ENCODE results near the gene PLEKHF1.
"Not testable (repeated sequence)": the region's sequence is repeated elsewhere in the genome, so short reads cannot be mapped to it uniquely, and the experiment has no call there.

Gene PLEKHF1

DNA sequence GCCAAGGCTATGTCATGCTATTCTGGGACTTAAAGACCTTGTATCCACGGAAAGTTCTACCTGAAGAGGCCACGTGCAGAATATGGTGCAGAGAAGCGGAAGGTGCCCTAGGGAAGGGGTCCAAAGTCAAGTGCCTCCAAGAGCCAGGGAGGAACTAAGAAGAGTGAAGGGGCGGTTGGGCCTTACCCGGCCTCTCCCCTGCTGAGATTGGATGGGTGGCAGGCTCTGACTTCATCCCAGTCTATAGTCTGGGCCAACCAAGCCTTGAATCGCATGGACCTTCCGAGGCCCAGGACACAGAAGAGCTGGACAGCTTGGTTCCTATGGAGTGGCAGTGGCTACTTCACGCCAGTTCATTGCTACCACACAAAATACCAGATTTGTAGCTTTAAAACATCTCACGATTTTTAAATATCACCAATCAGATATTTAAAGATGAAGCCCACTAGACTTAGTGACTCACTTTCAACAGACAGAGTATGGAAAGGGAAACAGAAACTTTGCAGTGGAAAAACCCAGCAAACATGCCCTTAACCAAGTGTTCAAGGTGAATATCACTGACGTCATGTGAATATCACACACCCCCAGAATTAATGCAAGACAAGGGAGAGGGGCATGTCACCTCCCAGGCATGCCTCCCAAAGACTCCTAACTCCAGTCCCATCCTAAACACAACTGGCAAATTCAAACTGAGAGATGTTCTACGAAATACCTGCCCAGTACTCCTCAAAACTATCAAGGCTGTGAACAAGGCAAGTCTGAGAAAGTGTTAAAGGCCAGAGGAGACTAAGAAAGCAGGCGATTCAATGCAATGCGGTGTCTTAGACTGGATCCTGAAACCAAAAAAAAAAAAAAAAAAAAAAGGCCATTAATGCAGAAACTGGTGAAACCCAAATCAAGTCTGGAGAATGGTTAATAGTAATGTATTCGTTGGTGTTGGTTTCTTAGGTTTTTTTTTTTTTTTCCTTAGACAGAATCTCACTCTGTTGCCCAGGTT, 39.6 kb downstream of the PLEKHF1 start:
- DNase-seq: no peak

DNA sequence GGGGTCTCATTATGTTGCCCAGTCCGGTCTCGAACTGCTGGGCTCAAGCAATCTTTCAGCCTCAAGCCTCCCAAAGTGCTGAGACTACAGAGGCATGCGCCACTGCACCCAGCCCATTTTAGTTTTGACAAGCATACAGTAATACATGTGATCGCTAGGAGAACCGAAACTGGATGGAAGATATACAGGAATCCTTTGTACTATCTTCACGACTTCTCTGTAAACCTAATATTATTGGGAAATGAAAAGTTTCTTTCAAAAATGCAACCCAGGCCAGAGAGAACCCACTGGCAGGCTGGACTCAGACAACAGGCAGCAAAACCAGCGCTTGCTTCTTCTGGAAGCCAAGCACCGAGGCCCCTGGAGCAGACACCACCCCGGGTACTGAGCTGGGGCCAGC, 40.4 kb downstream of the PLEKHF1 start:
- no peak for DNase-seq

DNA sequence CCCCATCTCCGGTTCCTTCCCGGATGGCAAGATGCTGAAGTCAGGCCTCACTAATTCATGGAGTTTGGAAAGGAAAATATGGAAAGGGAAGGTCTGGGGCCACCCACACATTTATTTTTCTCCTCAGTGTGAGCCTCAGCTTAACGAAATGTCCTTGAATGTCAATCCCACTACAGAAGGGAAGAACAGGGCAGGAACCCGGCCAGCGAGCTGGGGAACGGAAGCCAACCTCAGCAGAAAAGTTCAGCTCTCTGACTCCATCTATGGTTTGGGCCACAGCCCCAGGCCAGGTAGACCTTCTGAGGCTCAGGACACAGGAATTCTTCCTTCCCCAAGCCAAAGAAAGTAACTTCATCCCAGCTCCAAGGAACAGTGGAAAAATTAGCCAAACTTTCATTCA, 41.4 kb downstream of the PLEKHF1 start:
- no peak for DNase-seq

- DNase-seq: no peak
These were observed 43.5 kb downstream of the PLEKHF1 start for GRCh38 chr19:29708554-29709439.

DNA sequence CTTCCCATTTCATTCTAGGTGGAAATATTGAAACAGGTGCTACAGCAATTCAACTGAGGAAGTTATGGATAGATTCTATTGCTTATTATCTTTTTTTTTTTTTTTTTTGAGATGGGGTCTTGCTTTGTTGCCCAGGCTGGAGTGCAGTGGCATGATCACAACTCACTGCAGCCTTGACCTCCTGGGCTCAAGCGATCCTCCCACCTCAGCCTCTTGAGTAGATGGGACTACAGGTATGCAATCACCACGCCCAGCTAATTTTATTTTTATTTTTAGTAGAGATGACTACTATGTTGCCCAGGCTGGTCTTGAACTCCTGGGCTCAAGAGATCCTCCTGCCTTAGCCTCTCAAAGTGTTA, 44.2 kb downstream of the PLEKHF1 start:
- DNase-seq: not testable (repeated sequence)

GRCh38 chr19:29711584-29712132, 46.4 kb downstream of the PLEKHF1 start:
- no peak for DNase-seq

GRCh38 chr19:29712744-29713516, 47.7 kb downstream of the PLEKHF1 start:
- DNase-seq: no peak

GRCh38 chr19:29714371-29714952, 49.2 kb downstream of the PLEKHF1 start:
- DNase-seq: no peak

- DNase-seq: peak; percentile 35 to 39
These were observed 49.9 kb downstream of the PLEKHF1 start, which contains the start of gene C19orf12 for GRCh38 chr19:29714953-29715700. TSS of gene C19orf12 (minus strand) at chr19:29715261. CDS start at chr19:29708413, 6,848 bp downstream.

GRCh38 chr19:29715701-29716581, 50.7 kb downstream of the PLEKHF1 start:
- DNase-seq: no peak

DNA sequence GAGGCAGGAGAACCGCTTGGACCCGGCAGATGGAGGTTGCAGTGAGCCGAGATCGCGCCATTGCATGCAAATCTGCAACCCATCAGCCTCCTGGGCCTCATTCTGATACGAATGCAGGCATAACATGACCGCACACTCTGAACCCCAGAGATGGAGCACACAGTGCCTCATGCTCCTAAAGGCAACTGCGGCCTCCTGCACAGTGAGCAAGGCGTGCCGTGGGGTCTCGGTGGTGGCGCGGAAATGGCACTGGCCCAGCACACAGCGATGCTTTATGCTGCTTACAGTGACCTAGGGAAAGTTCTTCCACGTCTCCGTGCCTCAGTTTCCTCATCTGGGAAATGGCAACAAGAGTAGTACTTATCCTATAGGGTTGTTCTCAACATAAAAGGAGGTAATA, 51.8 kb downstream of the PLEKHF1 start:
- no peak for DNase-seq

DNA sequence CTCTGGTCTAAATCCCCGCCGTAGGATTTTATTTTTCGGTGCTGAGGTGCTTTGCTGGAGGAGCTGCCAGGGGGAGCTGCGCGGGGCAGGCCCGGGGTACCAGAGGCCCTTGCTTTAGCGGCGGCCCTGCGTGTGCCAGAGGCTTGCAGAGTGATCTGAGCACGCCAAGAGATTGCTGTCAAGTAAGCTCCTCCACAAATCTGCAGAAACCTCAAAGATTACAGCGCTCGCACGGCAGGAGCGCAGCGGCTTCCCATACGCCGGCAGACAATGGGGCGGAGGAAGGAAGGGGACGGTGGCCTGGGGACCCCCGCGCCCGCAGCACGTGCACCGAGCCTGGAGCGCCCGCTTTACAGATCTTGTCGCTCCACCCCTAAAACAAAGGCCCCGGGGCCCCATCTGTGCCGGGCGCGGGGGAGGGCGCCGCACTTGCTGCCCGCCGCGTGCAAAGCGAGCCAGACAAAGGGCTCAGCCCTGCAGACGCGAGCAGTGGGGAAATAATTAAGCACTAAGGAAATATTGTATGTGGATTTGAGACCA, 58.9 kb downstream of the PLEKHF1 start:
- no peak for DNase-seq

DNA sequence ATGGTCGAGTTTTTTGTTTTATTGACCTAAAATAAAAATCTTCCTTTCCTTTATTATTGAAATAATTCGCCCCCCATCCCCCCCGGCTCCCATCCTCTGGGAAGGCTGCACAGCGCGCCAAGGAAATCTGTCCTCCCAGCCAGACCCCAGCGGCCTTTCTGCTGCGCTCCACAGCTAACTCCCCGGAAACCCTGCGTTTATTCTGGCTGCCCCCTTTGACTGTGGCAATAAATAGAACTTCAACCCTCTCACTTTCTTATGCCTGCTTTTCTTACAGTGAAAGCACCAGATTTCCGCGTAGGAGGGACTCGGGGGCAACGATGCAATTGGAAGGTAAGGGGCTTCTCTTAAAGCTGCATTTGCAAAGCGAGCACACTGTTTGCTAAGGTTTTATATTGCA, 59.5 kb downstream of the PLEKHF1 start:
- DNase-seq: no peak
